Regular cardiac myocyte (primary cell): ENCODE results near the gene JCHAIN. TPM values are rescaled to one million over a fixed set of nuclear protein-coding genes. Genes with fewer than 3 reads are reported as not detected.

ENCODE experiments used
- total RNA-seq: library from RNA; depleted of rRNA; stranded (reverse); fragments of >200 nt; gene quantifications from 2 replicates; pipeline ENCODE4 v1.2.3, GENCODE V29; 2014

JCHAIN gene
- 0.19 and 2.0 TPM in 2 replicates for total RNA-seq

GRCh38 chr4:70666369-70666768 is at the start of gene JCHAIN:
Gene JCHAIN (minus strand): TSS chr4:70666508. CDS start chr4:70666490, 18 bp downstream.

GRCh38 chr4:70687821-70688794 is 21.8 kb upstream of the JCHAIN start, which contains the start of gene UTP3:
Gene UTP3 (plus strand): TSS chr4:70688532. CDS start chr4:70688678, 146 bp downstream.

GRCh38 chr4:70628444-70628843 is 37.9 kb downstream of the JCHAIN start, which contains the start of gene ENAM:
Gene ENAM (plus strand): TSS chr4:70628744. CDS start chr4:70629501, 757 bp downstream.

Other genes with a start within 250 kb of the JCHAIN start
- not detected in 2 replicates for gene MUC7, start 194.3 kb downstream of the JCHAIN start, total RNA-seq
- not detected in 2 replicates for gene AMTN, start 147.9 kb downstream of the JCHAIN start, total RNA-seq
- not detected in 2 replicates for gene AMBN, start 74.3 kb downstream of the JCHAIN start, total RNA-seq
- under 0.01 TPM in 1 of 2 replicates, not detected in the other for gene ENAM, start 37.8 kb downstream of the JCHAIN start, total RNA-seq
- 19.2 and 33.5 TPM in 2 replicates for gene UTP3, start 22.0 kb upstream of the JCHAIN start, total RNA-seq
- gene RUFY3, start 55.5 kb upstream of the JCHAIN start, total RNA-seq: 30.5 and 66.2 TPM in 2 replicates
- gene GRSF1, start 173.4 kb upstream of the JCHAIN start, total RNA-seq: 84.0 and 124 TPM in 2 replicates
- 13.8 and 15.0 TPM in 2 replicates for gene MOB1B, start 235.9 kb upstream of the JCHAIN start, total RNA-seq